HepG2 (cell line): Measurements from ENCODE around the gene SYNM. TPM values are rescaled to one million over a fixed set of nuclear protein-coding genes. Genes with fewer than 3 reads are reported as not detected.

Source experiments
- AGO1 ChIP-seq: fragments of 200-400 bp; formaldehyde crosslinking; IDR thresholded peaks from 2 replicates; pipeline ENCODE4 v1.6.1; 2017; ENCODE audit warnings: mild to moderate bottlenecking, low read depth, low read length, moderate library complexity; ENCODE audit not compliant: poor library complexity, severe bottlenecking
- CAMTA2 ChIP-seq: sonication (generic); formaldehyde crosslinking; IDR thresholded peaks from 2 replicates; pipeline ENCODE4 v1.4.0; 2020; ENCODE audit warnings: mild to moderate bottlenecking, missing genetic modification reagents, borderline replicate concordance
- DPF2 ChIP-seq: sonication (generic); formaldehyde crosslinking; IDR thresholded peaks from 2 replicates; pipeline ENCODE4 v1.4.0; 2020; ENCODE audit warnings: mild to moderate bottlenecking, low read depth, missing genetic modification reagents, borderline replicate concordance
- E2F5 ChIP-seq: sonication (generic); formaldehyde crosslinking; conservative IDR thresholded peaks from 2 replicates; pipeline ENCODE4 v1.4.0; 2020; ENCODE audit warnings: missing genetic modification reagents
- FOXM1 ChIP-seq: sonication (generic); formaldehyde crosslinking; IDR thresholded peaks from 2 replicates; pipeline ENCODE4 v1.5.0; 2020; ENCODE audit warnings: missing genetic modification reagents
- FUBP1 ChIP-seq: sonication (generic); formaldehyde crosslinking; IDR thresholded peaks from 2 replicates; pipeline ENCODE4 v1.5.1; 2020; ENCODE audit warnings: missing genetic modification reagents, mild to moderate bottlenecking, borderline replicate concordance
- IRF9 ChIP-seq: sonication (generic); formaldehyde crosslinking; IDR thresholded peaks from 2 replicates; pipeline ENCODE4 v1.8.0; 2022; ENCODE audit warnings: missing genetic modification reagents, mild to moderate bottlenecking, borderline replicate concordance
- IRX3 ChIP-seq: sonication (generic); formaldehyde crosslinking; IDR thresholded peaks from 2 replicates; pipeline ENCODE4 v1.8.1; 2023; ENCODE audit warnings: mild to moderate bottlenecking, low read depth, missing genetic modification reagents, borderline replicate concordance
- MATR3 ChIP-seq: sonication (generic); formaldehyde crosslinking; IDR thresholded peaks from 2 replicates; pipeline ENCODE4 v1.4.0; 2020; ENCODE audit warnings: missing genetic modification reagents
- NCOA2 ChIP-seq: sonication (generic); formaldehyde crosslinking; IDR thresholded peaks from 2 replicates; pipeline ENCODE4 v1.8.0; 2022; ENCODE audit warnings: inconsistent platforms
- NFIB ChIP-seq: sonication (generic); formaldehyde crosslinking; IDR thresholded peaks from 2 replicates; pipeline ENCODE4 v1.9.0; 2021; ENCODE audit warnings: missing genetic modification reagents, mild to moderate bottlenecking, borderline replicate concordance
- NFKB2 ChIP-seq: sonication (generic); formaldehyde crosslinking; IDR thresholded peaks from 2 replicates; pipeline ENCODE4 v1.4.0; 2020; ENCODE audit warnings: missing genetic modification reagents, borderline replicate concordance
- POGK ChIP-seq: sonication (generic); formaldehyde crosslinking; conservative IDR thresholded peaks from 2 replicates; pipeline ENCODE4 v1.8.0; 2022; ENCODE audit warnings: mild to moderate bottlenecking, moderate library complexity, missing genetic modification reagents
- POGZ ChIP-seq: sonication (generic); formaldehyde crosslinking; IDR thresholded peaks from 2 replicates; pipeline ENCODE4 v1.4.0; 2020; ENCODE audit warnings: mild to moderate bottlenecking, missing genetic modification reagents
- RFXANK ChIP-seq: IDR thresholded peaks from 2 replicates; pipeline ENCODE4 v1.6.1; 2016
- SP5 ChIP-seq: IDR thresholded peaks from 2 replicates; pipeline ENCODE4 v1.6.1; 2016; ENCODE audit warnings: low read depth, borderline replicate concordance
- TCF12 ChIP-seq, 2 experiments: fragments of 450-650 bp in 1 of 2; sonication (generic) in 1 of 2; formaldehyde crosslinking in 1 of 2; IDR thresholded peaks; 2 replicates each; pipeline versions ENCODE4 v1.6.1 to v1.8.0; 2017 to 2022; ENCODE audit warnings: antibody characterized with exemption in 1 of 2, mild to moderate bottlenecking in 1 of 2, missing genetic modification reagents in 1 of 2, moderate library complexity in 1 of 2
- TEAD2 ChIP-seq: sonication (generic); formaldehyde crosslinking; IDR thresholded peaks from 2 replicates; pipeline ENCODE4 v1.9.0; 2021; ENCODE audit warnings: missing genetic modification reagents
- TERF1 ChIP-seq: sonication (generic); formaldehyde crosslinking; IDR thresholded peaks from 2 replicates; pipeline ENCODE4 v1.8.0; 2022; ENCODE audit warnings: mild to moderate bottlenecking, missing genetic modification reagents, moderate library complexity
- ZNF121 ChIP-seq: sonication (generic); formaldehyde crosslinking; IDR thresholded peaks from 2 replicates; pipeline ENCODE4 v1.5.0; 2020; ENCODE audit warnings: mild to moderate bottlenecking, missing genetic modification reagents
- ZNF232 ChIP-seq: sonication (generic); formaldehyde crosslinking; IDR thresholded peaks from 2 replicates; pipeline ENCODE4 v1.4.0; 2020; ENCODE audit warnings: missing genetic modification reagents, borderline replicate concordance
- ZNF329 ChIP-seq: sonication (generic); formaldehyde crosslinking; IDR thresholded peaks from 2 replicates; pipeline ENCODE4 v1.9.0; 2021; ENCODE audit warnings: low read depth, mild to moderate bottlenecking, missing genetic modification reagents
- ZNF580 ChIP-seq: IDR thresholded peaks from 2 replicates; pipeline ENCODE4 v1.6.1; 2016; ENCODE audit warnings: low read depth, borderline replicate concordance
- polyA plus RNA-seq, 8 experiments: library from polyadenylated mRNA; depleted of rRNA in 3 of 8; stranded (reverse) in 7 of 8; unstranded in 1 of 8; fragments of >200 nt; fragmentation: Illumina TruSeq in 4 of 8; extraction: Trizol in 4 of 8; gene quantifications; 2 replicates each; pipeline versions ENCODE4 v1.2.1 to v1.2.3, GENCODE V29; 2011 to 2016; ENCODE audit warnings: low read depth in 4 of 8, missing spikeins in 1 of 8, mixed read lengths in 1 of 8; ENCODE audit not compliant: insufficient read depth in 1 of 8
- total RNA-seq, 5 experiments: library from RNA; depleted of rRNA; stranded (reverse); fragments of >200 nt; fragmentation: Illumina TruSeq; extraction: Trizol; gene quantifications; 2 replicates each; pipeline ENCODE4 v1.2.3, GENCODE V29; 2016; ENCODE audit warnings: low read depth in 1 of 5

Gene SYNM
- total and polyA plus RNA-seq, 2 of the 13 experiments (the other 11 are each of a cell fraction or from before 2014, with no cell fraction given) = 1.1 to 3.7 TPM

GRCh38 chr15:99131441-99132023 is 26.7 kb downstream of the SYNM start (continued):
- TF ChIP-seq FUBP1 (CRISPR knock-in tag) (no peak), IRF9 (CRISPR knock-in tag) (0 out of 2 replicates have a peak, but pooled peaks have one; percentile 52), AGO1 (peak; percentile 26), POGK (no peak), NFKB2 (CRISPR knock-in tag) (no peak; the same call in 1 of the 2 replicates), FOXM1 (no peak), ZNF329 (CRISPR knock-in tag) (no peak), ZNF232 (CRISPR knock-in tag) (no peak), POGZ (CRISPR knock-in tag) (peak; percentile 59; the same call in 1 of the 2 replicates), ZNF121 (no peak; the same call in 1 of the 2 replicates), NFIB (no peak), TEAD2 (CRISPR knock-in tag) (no peak), ZNF580 (CRISPR knock-in tag) (no peak), SP5 (CRISPR knock-in tag) (no peak), DPF2 (CRISPR knock-in tag) (no peak), CAMTA2 (CRISPR knock-in tag) (no peak), TCF12 (IDR thresholded peaks at IDR 0.05) (no peak), TCF12 (CRISPR knock-in tag; IDR thresholded peaks at IDR 0.05) (no peak), E2F5 (CRISPR knock-in tag) (no peak), RFXANK (CRISPR knock-in tag) (no peak), NCOA2 (CRISPR knock-in tag) (peak; percentile 31; the same call in 1 of the 2 replicates), IRX3 (CRISPR knock-in tag) (no peak), MATR3 (CRISPR knock-in tag) (no peak), TERF1 (CRISPR knock-in tag) (no peak)
